ENCODE results near the gene SHROOM3.

Gene SHROOM3

DNA sequence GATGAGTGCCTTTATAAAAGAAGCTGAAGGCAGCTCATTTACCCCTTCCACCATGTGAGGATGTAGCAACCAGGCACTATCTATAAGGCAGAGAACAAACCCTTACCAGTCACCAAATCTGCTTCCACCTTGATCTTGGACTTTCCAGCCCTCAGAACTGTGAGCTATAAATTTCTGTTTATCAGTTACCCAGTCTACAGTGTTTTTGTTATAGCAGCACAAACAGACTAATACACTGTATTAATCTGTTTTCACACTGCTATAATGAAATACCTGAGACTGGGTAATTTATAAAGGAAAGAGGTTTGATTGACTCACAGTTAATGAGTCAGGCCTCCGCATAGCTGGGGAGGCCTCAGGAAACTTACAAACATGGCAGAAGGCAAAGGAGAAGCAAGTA is 371.7 kb downstream of the SHROOM3 start:
- no peak for DNase-seq (ENCODE audit: low read depth)
- TF ChIP-seq, protein P1, sequence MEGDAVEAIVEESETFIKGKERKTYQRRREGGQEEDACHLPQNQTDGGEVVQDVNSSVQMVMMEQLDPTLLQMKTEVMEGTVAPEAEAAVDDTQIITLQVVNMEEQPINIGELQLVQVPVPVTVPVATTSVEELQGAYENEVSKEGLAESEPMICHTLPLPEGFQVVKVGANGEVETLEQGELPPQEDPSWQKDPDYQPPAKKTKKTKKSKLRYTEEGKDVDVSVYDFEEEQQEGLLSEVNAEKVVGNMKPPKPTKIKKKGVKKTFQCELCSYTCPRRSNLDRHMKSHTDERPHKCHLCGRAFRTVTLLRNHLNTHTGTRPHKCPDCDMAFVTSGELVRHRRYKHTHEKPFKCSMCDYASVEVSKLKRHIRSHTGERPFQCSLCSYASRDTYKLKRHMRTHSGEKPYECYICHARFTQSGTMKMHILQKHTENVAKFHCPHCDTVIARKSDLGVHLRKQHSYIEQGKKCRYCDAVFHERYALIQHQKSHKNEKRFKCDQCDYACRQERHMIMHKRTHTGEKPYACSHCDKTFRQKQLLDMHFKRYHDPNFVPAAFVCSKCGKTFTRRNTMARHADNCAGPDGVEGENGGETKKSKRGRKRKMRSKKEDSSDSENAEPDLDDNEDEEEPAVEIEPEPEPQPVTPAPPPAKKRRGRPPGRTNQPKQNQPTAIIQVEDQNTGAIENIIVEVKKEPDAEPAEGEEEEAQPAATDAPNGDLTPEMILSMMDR (conservative IDR thresholded peaks at IDR 0.05; ENCODE audit: low read depth, low read length) = no peak
- no peak overlapping the region for H3K4me3 ChIP-seq (ENCODE audit: low read depth, low read length)

DNA sequence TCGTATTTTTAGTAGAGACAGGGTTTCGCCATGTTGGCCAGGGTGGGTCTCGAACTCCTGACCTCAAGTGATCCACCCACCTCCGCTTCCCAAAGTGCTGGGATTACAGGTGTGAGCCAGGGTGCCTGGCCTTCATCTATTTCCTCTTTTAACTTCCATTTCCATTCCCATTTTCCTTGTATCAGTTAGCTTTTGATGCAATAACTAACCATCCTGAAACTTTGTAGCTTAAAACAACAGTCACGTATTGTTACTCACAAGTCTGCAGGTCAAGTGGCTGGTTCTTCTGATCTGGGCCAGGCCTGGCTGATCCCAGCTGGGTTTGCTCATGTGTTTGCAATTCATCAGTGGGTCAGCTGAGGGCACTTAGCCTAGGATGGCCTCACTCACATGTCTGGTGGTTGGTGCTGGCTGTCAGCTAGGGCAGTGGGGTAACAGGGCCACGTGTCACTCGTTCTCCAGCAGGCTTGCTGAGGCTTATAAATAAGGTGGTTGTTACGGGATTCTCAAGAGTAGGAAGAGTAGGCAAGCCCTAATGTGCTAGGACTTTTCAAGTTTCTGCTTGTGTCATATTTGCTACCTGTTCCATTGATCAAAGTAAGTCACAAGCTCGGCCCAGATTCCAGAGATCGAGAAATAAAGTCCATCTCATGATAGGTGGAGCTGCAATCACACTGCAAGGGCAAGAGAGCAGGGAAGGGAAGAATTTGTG is 374.7 kb downstream of the SHROOM3 start:
- peak; percentile 30 for DNase-seq (ENCODE audit: low read depth)
- TF ChIP-seq, protein P1 (conservative IDR thresholded peaks at IDR 0.05; ENCODE audit: low read depth, low read length) = no peak
- no peak overlapping the region for H3K4me3 ChIP-seq (ENCODE audit: low read depth, low read length)

DNA sequence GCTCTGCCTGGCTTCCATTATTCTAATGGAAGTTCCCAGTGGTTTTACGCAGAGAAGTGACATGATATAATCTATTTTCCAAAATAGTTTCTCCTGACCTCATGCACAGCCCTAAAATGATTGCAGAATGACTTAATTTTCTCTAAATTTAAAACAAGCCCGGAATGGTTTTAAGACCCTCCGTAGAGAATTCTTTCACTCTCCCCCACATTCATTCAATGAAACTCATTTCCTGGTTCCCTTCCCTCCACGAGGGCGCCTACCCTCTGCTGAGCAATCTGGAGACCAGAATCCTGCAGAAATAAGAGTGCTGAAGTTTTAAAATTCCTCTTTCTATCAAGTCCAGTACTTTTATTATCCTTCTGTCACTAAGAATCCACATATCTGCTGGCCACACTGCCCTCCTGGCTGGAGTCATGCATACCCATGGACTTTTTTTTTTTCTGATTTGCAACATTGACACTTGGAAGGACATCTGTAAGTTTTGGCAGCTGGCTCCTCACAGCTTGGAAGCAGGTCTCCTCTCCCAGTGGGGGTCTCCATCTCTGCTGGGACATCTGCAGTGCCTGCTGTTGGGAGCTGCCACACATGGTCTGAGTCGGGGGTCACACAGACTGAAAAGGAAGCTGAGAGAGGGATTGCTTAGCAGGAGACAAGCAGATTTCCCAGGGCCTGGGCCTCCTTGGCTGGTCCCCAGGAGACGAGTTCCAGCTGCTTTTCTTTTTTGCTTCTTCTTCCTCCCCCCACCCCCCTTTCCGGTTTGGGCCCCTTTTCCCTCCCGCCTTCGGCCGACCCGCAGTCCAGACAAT is 376.8 kb downstream of the SHROOM3 start:
- TF ChIP-seq, protein P1 (conservative IDR thresholded peaks at IDR 0.05; ENCODE audit: low read depth, low read length) = peak; percentile 25
- no peak overlapping the region for H3K4me3 ChIP-seq (ENCODE audit: low read depth, low read length)
- peak; percentile 69 for DNase-seq (ENCODE audit: low read depth)

DNA sequence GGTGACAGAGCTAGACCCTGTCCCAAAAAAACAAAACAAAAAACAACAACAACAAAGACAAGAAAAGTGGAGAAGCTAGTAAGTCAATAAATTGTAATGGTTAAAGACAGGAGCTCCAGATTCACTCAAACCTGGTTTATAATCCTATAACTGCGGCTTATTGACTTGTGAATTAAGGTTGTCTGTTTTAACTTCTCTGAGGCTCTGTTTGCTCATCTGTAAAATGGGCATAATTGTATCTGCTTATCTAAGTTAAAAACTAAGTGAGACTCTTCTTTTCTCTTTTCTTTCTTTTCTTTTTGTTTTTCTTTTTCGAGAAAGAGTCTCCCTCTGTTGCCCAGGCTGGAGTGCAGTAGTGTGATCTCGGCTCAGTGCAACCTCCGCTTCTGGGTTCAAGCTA is 378.0 kb downstream of the SHROOM3 start:
- no peak overlapping the region for H3K4me3 ChIP-seq (ENCODE audit: low read depth, low read length)
- no peak for DNase-seq (ENCODE audit: low read depth)
- TF ChIP-seq, protein P1 (conservative IDR thresholded peaks at IDR 0.05; ENCODE audit: low read depth, low read length) = no peak

DNA sequence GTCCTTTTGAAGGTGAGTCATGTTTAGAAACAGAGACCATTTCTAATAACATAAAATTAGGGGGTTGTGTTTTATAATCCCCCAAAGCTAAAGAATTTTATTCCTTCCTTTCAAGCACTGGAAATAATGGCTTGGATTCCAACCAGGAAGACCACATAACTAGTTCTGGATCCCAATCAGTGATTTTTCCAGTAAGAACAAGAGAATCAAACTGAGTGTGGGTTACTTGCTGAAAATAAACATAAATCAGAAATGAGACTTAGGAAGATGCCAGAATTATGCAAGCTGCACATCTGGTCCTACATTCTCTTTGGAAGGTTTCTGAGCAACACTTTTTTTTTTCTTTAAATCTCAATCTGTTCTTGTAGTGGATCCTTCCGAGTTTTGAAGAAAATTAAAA is 386.6 kb downstream of the SHROOM3 start:
- peak; percentile 58 for DNase-seq (ENCODE audit: low read depth)
- H3K4me3 ChIP-seq (ENCODE audit: low read depth, low read length) = no peak overlapping the region
- TF ChIP-seq, protein P1 (conservative IDR thresholded peaks at IDR 0.05; ENCODE audit: low read depth, low read length) = no peak

DNA sequence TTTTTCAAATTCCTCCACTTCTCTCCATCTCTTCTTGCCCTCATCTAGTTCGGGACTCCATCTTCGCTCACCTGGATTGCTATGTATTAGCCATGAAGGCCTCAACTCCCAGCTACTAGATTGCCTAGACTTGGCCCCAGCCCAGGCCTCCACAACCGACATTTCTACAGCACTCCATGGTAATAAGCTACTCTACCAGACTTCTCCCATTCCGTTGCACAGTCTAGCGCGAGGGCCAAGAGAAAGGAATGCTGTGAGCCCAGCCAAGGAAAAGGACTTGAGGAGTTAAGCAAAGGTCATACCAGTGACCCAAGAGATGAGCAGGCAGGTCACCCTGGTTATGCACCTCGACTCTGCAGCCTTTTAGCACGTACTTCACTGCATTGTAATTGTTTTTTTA is 387.3 kb downstream of the SHROOM3 start:
- H3K4me3 ChIP-seq (ENCODE audit: low read depth, low read length) = no peak overlapping the region
- DNase-seq (ENCODE audit: low read depth) = no peak
- TF ChIP-seq, protein P1 (conservative IDR thresholded peaks at IDR 0.05; ENCODE audit: low read depth, low read length) = no peak
